KMS-11 (cell line): ENCODE data around the gene AOC1.

ENCODE experiments used
- H2AFZ ChIP-seq: fragments of 200-600 bp; sonication (generic); 2 replicates; pipeline ENCODE4 v1.6.1; 2016; ENCODE audit warnings: antibody characterized with exemption, mixed run types, low read depth
- H3K27ac ChIP-seq: fragments of 200-600 bp; sonication (generic); 2 replicates; pipeline ENCODE4 v1.6.1; 2016; ENCODE audit warnings: mild to moderate bottlenecking, mixed run types
- H3K27me3 ChIP-seq: fragments of 200-600 bp; sonication (generic); 2 replicates; pipeline ENCODE4 v1.6.1; 2017; ENCODE audit warnings: mild to moderate bottlenecking, low read depth, mixed run types, moderate library complexity; ENCODE audit not compliant: insufficient read depth
- H3K36me3 ChIP-seq: fragments of 200-600 bp; sonication (generic); 2 replicates; pipeline ENCODE4 v1.6.1; 2017; ENCODE audit warnings: mild to moderate bottlenecking, mixed run types; ENCODE audit not compliant: insufficient read depth
- H3K4me1 ChIP-seq: fragments of 200-600 bp; sonication (generic); 2 replicates; pipeline ENCODE4 v1.6.1; 2016; ENCODE audit warnings: mild to moderate bottlenecking, low read depth, mixed run types; ENCODE audit not compliant: poor library complexity, severe bottlenecking
- H3K4me2 ChIP-seq: fragments of 200-600 bp; sonication (generic); 2 replicates; pipeline ENCODE4 v1.7.0; 2016; ENCODE audit warnings: mild to moderate bottlenecking, mixed run types
- H3K4me3 ChIP-seq: fragments of 200-600 bp; sonication (generic); IDR thresholded peaks from 2 replicates; pipeline ENCODE4 v1.6.1; 2017; ENCODE audit warnings: low read depth, low read length, mixed read lengths; ENCODE audit not compliant: insufficient read depth
- H3K79me2 ChIP-seq: fragments of 200-600 bp; sonication (generic); 2 replicates; pipeline ENCODE4 v1.6.1; 2016; ENCODE audit warnings: low read depth, mixed run types; ENCODE audit not compliant: insufficient read depth
- H3K9ac ChIP-seq: fragments of 200-600 bp; sonication (generic); 2 replicates; pipeline ENCODE4 v1.6.1; 2016; ENCODE audit warnings: mild to moderate bottlenecking, mixed run types
- H4K20me1 ChIP-seq: fragments of 200-600 bp; sonication (generic); 2 replicates; pipeline ENCODE4 v1.6.1; 2016; ENCODE audit warnings: mild to moderate bottlenecking, mixed run types; ENCODE audit not compliant: insufficient read depth
- TF ChIP-seq, protein P1 (sequence below): fragments of 200-600 bp; sonication (generic); conservative IDR thresholded peaks from 2 replicates; pipeline ENCODE4 v1.6.1; 2017; ENCODE audit warnings: low read depth, mild to moderate bottlenecking, antibody characterized with exemption, low read length, moderate library complexity, mixed read lengths

Gene AOC1

DNA sequence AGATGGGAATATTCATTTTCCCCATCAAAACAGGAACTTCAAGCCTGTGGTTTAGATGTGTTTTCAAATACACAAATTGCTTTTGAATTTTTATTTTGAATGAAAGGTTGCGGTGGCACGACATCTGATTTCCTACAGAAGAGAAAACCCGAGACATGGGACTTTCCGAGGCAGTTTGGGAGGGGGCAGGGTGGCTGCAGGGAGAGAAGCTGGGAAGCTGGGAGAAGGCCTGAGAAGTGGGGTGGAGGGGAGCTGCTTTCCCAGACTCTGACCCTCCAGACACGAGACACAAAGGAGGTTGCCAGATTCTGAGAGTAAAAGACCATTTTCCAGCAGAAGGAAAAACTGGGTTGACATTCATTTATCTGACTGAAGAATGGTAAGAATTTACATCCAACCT is 32.2 kb upstream of the AOC1 start:
- TF ChIP-seq, protein P1, sequence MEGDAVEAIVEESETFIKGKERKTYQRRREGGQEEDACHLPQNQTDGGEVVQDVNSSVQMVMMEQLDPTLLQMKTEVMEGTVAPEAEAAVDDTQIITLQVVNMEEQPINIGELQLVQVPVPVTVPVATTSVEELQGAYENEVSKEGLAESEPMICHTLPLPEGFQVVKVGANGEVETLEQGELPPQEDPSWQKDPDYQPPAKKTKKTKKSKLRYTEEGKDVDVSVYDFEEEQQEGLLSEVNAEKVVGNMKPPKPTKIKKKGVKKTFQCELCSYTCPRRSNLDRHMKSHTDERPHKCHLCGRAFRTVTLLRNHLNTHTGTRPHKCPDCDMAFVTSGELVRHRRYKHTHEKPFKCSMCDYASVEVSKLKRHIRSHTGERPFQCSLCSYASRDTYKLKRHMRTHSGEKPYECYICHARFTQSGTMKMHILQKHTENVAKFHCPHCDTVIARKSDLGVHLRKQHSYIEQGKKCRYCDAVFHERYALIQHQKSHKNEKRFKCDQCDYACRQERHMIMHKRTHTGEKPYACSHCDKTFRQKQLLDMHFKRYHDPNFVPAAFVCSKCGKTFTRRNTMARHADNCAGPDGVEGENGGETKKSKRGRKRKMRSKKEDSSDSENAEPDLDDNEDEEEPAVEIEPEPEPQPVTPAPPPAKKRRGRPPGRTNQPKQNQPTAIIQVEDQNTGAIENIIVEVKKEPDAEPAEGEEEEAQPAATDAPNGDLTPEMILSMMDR: no peak
- H3K4me1 ChIP-seq: no peaks in the 10 kb centered on the region
- H3K27ac ChIP-seq: no peak overlapping the region
- H3K36me3 ChIP-seq: no peaks in the 10 kb centered on the region
- H3K27me3 ChIP-seq: no peaks in the 10 kb centered on the region
- no peak overlapping the region for H3K4me3 ChIP-seq
- no peak overlapping the region for H2AFZ ChIP-seq
- H3K9ac ChIP-seq: no peak overlapping the region
- H4K20me1 ChIP-seq: no peaks in the 10 kb centered on the region
- no peak overlapping the region for H3K4me2 ChIP-seq
- no peaks in the 10 kb centered on the region for H3K79me2 ChIP-seq

DNA sequence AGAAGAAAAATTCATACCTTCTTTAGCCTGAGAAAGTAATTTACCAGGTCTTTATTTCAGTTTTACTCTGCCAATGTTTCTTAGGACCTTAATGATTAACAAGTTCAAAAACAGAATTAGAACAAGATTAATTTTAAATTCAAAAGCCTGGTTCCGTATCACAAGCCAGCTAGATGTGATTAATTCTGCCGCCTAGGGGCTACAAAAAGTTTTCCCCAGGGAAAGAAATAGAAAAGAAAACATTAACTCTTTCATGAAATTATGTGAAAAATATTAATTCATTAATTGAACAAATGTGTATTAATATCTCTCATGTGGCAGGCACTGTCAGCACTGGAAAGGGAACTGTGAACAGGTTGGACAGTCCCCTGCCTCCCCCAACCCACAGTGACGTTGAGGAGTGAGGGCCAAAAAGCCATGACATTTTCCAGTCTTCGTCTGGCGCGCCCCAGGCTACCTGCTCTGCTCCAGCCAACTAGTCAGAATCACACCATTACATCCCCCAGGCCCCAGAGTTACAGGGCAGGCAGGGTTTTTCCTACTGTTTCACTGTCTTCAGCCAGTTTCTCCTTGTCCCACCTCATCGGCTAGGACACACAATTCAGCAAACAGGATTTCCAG is 31.6 kb upstream of the AOC1 start:
- Histone ChIP-seq H3K4me3 (no peak overlapping the region), H2AFZ (no peak overlapping the region), H3K79me2 (no peaks in the 10 kb centered on the region), H3K27ac (no peak overlapping the region), H3K4me2 (no peak overlapping the region), H3K27me3 (no peaks in the 10 kb centered on the region), H4K20me1 (no peaks in the 10 kb centered on the region), H3K4me1 (no peaks in the 10 kb centered on the region), H3K36me3 (no peaks in the 10 kb centered on the region), H3K9ac (no peak overlapping the region)
- TF ChIP-seq, protein P1: no peak

DNA sequence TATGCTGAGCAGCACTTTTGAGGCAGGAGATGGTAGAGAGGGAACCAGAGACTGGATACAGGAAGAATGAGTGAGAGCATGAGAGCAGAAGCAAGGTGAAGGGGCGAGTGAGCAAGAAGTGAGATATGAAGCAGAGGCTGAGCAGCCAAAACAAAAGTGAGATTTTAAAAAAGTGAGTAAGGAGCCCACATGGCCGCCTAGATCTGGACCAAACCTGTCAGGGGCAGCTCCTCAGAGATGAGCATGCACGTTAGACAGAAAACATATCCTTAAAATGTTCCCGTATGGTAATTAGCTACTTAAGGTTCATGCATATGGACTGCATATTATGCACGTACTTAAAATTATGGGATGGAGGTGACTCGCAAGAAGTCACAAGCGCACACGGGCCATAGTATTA is 29.3 kb upstream of the AOC1 start:
- Histone ChIP-seq H3K27ac (no peak overlapping the region), H3K79me2 (no peaks in the 10 kb centered on the region), H3K36me3 (no peaks in the 10 kb centered on the region), H3K4me3 (no peak overlapping the region), H3K4me1 (no peaks in the 10 kb centered on the region), H3K27me3 (no peaks in the 10 kb centered on the region), H4K20me1 (no peaks in the 10 kb centered on the region), H2AFZ (no peak overlapping the region), H3K4me2 (no peak overlapping the region), H3K9ac (no peak overlapping the region)
- TF ChIP-seq, protein P1: no peak

DNA sequence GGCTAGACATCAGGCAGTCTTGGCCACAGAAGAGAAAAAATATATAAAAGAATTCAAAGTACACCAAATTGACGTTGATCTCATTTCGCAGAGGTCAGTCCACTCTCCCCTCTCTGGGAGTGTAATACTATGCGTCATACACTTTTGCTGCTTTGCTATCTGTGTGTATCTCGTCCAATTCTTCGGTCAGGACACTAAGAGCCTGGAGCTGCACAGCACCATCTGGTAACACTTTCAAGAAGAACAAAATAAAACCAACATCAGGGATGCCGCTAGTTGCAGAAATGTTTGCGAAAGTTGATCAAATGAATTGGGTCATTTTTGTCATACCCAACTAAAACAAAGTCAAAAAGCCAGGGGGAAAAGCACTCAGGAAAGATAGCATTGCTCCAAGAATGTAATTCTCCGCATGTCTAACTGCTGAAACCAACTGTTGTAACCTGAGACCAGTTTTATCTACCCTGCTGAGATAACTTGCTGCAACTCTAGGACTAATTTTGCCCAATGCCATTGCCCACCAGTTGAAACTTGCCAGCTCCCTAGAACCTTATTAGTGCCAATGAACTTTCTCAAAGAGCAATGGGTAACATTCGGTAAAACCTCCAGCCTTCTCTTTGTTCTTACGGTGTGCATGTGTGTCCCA is 28.7 kb upstream of the AOC1 start:
- TF ChIP-seq, protein P1: no peak
- Histone ChIP-seq H3K9ac (no peak overlapping the region), H3K36me3 (no peaks in the 10 kb centered on the region), H3K27ac (no peak overlapping the region), H3K79me2 (no peaks in the 10 kb centered on the region), H4K20me1 (no peaks in the 10 kb centered on the region), H3K4me2 (no peak overlapping the region), H3K4me3 (no peak overlapping the region), H3K4me1 (no peaks in the 10 kb centered on the region), H2AFZ (no peak overlapping the region), H3K27me3 (no peaks in the 10 kb centered on the region)
